Spleen (tissue), 7 donors: ENCODE measurements around the gene SLC22A4.

Experiments used
- POLR2A ChIP-seq, 3 donors: fragments of 450-650 bp; IDR thresholded peaks; one replicate each; pipeline ENCODE4 v1.5.1; 2017; ENCODE audit warnings: antibody characterized with exemption in 3 of 3, mild to moderate bottlenecking in 1 of 3
- TF ChIP-seq, protein P1 (sequence below), 11 experiments: fragments of 200-600 bp in 7 of 11; fragments of 450-650 bp in 4 of 11; sonication (generic) in 4 of 11; IDR thresholded peaks in 8 of 11; conservative IDR thresholded peaks in 3 of 11; 1 replicate in 7 of 11; 2 replicates in 4 of 11; pipeline versions ENCODE4 v1.4.0 to v1.8.0; 2016 to 2021; ENCODE audit warnings: antibody characterized with exemption in 11 of 11, inconsistent platforms in 4 of 11, mild to moderate bottlenecking in 1 of 11
- donor health status: DM: no; HTN: no; CAD: no; lungs with moderate emphysema.
- donor health status: DM: no; HTN: no; CAD: no.
- donor health status: DM: no; HTN: no; CAD: no.

DNA sequence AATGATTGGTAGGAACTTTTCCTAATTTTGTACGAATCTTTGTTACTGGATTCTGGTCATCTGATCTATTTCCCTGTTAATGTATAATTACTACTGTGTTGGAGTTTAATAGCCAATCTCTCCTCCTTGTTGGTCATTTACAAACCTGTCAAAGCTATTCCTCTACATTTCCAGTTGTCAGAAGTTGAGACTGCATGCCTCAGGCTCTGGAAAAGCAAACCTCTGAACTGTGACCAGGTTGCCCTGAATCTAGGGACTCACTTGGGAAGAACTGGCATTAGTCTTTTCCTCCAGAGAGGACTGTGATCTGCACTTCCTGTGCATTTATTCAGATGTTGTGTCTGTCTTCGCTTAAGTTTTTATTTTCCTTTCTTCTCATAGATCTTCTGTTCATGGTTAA lies 20.6 kb upstream of the SLC22A4 start:
- no peak for TF ChIP-seq POLR2A (IDR thresholded peaks at IDR 0.05)
- TF ChIP-seq, protein P1, sequence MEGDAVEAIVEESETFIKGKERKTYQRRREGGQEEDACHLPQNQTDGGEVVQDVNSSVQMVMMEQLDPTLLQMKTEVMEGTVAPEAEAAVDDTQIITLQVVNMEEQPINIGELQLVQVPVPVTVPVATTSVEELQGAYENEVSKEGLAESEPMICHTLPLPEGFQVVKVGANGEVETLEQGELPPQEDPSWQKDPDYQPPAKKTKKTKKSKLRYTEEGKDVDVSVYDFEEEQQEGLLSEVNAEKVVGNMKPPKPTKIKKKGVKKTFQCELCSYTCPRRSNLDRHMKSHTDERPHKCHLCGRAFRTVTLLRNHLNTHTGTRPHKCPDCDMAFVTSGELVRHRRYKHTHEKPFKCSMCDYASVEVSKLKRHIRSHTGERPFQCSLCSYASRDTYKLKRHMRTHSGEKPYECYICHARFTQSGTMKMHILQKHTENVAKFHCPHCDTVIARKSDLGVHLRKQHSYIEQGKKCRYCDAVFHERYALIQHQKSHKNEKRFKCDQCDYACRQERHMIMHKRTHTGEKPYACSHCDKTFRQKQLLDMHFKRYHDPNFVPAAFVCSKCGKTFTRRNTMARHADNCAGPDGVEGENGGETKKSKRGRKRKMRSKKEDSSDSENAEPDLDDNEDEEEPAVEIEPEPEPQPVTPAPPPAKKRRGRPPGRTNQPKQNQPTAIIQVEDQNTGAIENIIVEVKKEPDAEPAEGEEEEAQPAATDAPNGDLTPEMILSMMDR (IDR thresholded peaks at IDR 0.05 in 8 of 11, conservative IDR thresholded peaks at IDR 0.05 in 3 of 11), result no peak
